Measurements from ENCODE around the gene LBX1. TPM values are rescaled to one million over a fixed set of nuclear protein-coding genes. Genes with fewer than 3 reads are reported as not detected.

The LBX1 gene
- total RNA-seq, 1 experiment from 2014 or later, result 0.15 TPM

- ChIA-PET CTCF (interaction anchor here (0.6 kb wide), 1 partner anchor 27 kb away, joined by 4 read pairs; no protein-coding TSS in a partner anchor), POLR2A (no interaction called here)
- Histone ChIP-seq H3K4me1 (ENCODE audit: control insufficient read depth, insufficient read depth, low read length) (no peaks in the 10 kb centered on the region), H3K27me3 (ENCODE audit: control insufficient read depth, insufficient read depth, low read length) (peaks cover 4% of the 10 kb centered on the region; the same call in 1 of the 2 replicates), H3K27ac (ENCODE audit: low read length) (no peak overlapping the region), H3K36me3 (ENCODE audit: control insufficient read depth, insufficient read depth, low read length) (no peaks in the 10 kb centered on the region), H3K4me3 (ENCODE audit: low read depth in 2 of 2, low read length in 2 of 2) (no peak overlapping the region), H3K9me3 (ENCODE audit: control insufficient read depth, insufficient read depth, low read depth, low read length) (no peaks in the 10 kb centered on the region)
- in situ Hi-C loops (cut with HindIII; ENCODE audit: low pct_unique_long_range_greater_than_20kb, low sequenced_read_pairs), result no loop called here
- DNase-seq (ENCODE audit: low read depth, low spot score) (no peak), ATAC-seq (no peak)
- BruUV-seq (replicated peaks), result no TSS peak
- TF ChIP-seq REST (IDR thresholded peaks at IDR 0.05; ENCODE audit: insufficient read depth in 1 of 2, low read depth in 2 of 2, low read length in 1 of 2), result no peak
- intact Hi-C loops (cut with micrococcal nuclease; ENCODE audit: unreplicated experiment), result no loop called here
Observed at GRCh38 chr10:101182936-101183335, 46.3 kb downstream of the LBX1 start.

Other genes starting within 250 kb of the LBX1 start
- 108 TPM for gene MRPL43, start 242.0 kb downstream of the LBX1 start, total RNA-seq (2021; ENCODE audit: unreplicated experiment)
- gene TWNK, start 241.9 kb downstream of the LBX1 start, total RNA-seq (2021; ENCODE audit: unreplicated experiment), result 30.5 TPM
- gene LZTS2, start 229.7 kb downstream of the LBX1 start, total RNA-seq (2021; ENCODE audit: unreplicated experiment), result 65.5 TPM
- 1.8 TPM for gene PDZD7, start 198.3 kb downstream of the LBX1 start, total RNA-seq (2021; ENCODE audit: unreplicated experiment)
- 15.3 TPM for gene SFXN3, start 198.2 kb downstream of the LBX1 start, total RNA-seq (2021; ENCODE audit: unreplicated experiment)
- 21.2 TPM for gene KAZALD1, start 167.5 kb downstream of the LBX1 start, total RNA-seq (2021; ENCODE audit: unreplicated experiment)
- 0.13 TPM for gene TLX1, start 98.2 kb downstream of the LBX1 start, total RNA-seq (2021; ENCODE audit: unreplicated experiment)
- gene BTRC, start 124.7 kb upstream of the LBX1 start, total RNA-seq (2021; ENCODE audit: unreplicated experiment), result 22.1 TPM